Erythroblast (primary cell): Measurements from ENCODE around the gene RANBP17.

ENCODE experiments used
- GATA1 ChIP-seq: IDR thresholded peaks from 2 replicates; pipeline ENCODE4 v1.6.1; 2011; ENCODE audit warnings: low read depth, mild to moderate bottlenecking, control low read depth, low read length, moderate library complexity
- POLR2A ChIP-seq: IDR thresholded peaks from 2 replicates; pipeline ENCODE4 v1.6.1; 2011; ENCODE audit warnings: mild to moderate bottlenecking, low read length

- TF ChIP-seq POLR2A, result no peak
- no peak for TF ChIP-seq GATA1
Measured at GRCh38 chr5:171226864-171227263, 365.0 kb downstream of the RANBP17 start.
